Measurements from ENCODE around the gene IARS2. TPM values are rescaled to one million over a fixed set of nuclear protein-coding genes. Genes with fewer than 3 reads are reported as not detected.
A peak's percentile ranks its signal among the peaks of the same experiment; 100 is the strongest.

The IARS2 gene
- total RNA-seq = 10 to 100 TPM; 37.2 to 52.0 (median 43.0) TPM
- 10 to 100 TPM; 35.3 to 52.9 TPM for polyA plus RNA-seq
- long read RNA-seq, donor 1, transcript IARS2-201 (23 exons, 3,560 nt) = major isoform, 46 of 71 reads
- long read RNA-seq, donor 1, partial matches to known transcripts = 24 of 71 reads
- long read RNA-seq, donor 1, other reads (novel, unspliced or antisense) = 1 of 71 reads
- long read RNA-seq, donor 2, transcript IARS2-201 (23 exons, 3,560 nt) = major isoform, 27 of 58 reads
- long read RNA-seq, donor 2, partial matches to known transcripts = 31 of 58 reads
- long read RNA-seq, donor 2, other reads (novel, unspliced or antisense) = 0 of 58 reads
- long read RNA-seq, donor 3, transcript IARS2-201 (23 exons, 3,560 nt) = major isoform, 98 of 104 reads
- long read RNA-seq, donor 3, partial matches to known transcripts = 3 of 104 reads
- long read RNA-seq, donor 3, other reads (novel, unspliced or antisense) = 3 of 104 reads

DNA sequence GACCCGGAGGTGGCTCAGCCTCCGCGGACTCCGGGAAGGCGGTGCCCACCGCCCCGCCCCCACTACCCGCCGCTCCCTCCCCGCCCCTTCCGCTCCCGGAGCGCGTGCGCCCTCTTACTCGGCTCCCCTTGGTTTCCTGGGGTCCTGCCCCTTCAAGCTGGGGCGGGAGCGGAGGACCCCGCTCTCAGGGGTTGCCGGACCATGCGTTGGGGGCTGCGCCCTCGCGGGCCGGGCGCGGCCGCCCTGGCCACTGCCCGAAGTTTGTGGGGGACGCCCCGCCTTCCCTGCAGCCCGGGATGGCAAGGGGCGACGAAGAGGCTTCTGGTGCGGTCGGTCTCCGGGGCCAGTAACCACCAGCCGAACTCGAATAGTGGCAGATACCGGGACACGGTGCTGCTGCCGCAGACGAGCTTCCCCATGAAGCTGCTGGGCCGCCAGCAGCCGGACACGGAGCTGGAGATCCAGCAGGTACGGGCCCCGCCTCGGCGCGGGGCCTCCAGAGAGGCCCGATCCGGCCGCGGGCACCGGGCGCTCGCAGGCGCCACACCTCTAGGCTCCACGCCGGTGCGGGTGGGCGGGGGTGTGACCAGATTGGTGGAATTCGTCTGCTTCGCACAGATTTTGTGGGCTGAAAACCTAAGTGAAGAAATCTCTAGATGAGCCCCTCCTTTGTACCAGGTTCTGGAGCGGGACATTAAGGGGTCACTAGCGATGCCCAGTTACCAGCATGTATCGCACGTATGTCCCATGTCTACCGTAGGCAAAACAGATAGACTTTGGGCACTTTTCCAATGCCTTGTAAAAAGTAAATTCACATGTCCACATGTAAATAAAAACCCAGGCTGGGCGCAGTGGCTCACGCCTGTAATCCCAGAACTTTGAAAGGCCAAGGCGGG lies at the start of gene IARS2:
TSS of gene IARS2 (plus strand) at position 117 of the 896 bp plus-strand sequence. CDS start at position 202, 85 bp downstream.
- Histone ChIP-seq H3K4me1 (ENCODE audit: insufficient read depth) (peaks cover 6% of the 10 kb centered on the region), H3K4me3 (peak within 1 kb of the TSS; percentile 95), H3K27ac (peak within 1 kb of the TSS; percentile 59 to 84), H3K9me3 (no peaks in the 10 kb centered on the region), H3K27me3 (no peaks in the 10 kb centered on the region), H3K36me3 (no peaks in the 10 kb centered on the region)
- TF ChIP-seq, protein P1, sequence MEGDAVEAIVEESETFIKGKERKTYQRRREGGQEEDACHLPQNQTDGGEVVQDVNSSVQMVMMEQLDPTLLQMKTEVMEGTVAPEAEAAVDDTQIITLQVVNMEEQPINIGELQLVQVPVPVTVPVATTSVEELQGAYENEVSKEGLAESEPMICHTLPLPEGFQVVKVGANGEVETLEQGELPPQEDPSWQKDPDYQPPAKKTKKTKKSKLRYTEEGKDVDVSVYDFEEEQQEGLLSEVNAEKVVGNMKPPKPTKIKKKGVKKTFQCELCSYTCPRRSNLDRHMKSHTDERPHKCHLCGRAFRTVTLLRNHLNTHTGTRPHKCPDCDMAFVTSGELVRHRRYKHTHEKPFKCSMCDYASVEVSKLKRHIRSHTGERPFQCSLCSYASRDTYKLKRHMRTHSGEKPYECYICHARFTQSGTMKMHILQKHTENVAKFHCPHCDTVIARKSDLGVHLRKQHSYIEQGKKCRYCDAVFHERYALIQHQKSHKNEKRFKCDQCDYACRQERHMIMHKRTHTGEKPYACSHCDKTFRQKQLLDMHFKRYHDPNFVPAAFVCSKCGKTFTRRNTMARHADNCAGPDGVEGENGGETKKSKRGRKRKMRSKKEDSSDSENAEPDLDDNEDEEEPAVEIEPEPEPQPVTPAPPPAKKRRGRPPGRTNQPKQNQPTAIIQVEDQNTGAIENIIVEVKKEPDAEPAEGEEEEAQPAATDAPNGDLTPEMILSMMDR (IDR thresholded peaks at IDR 0.05) = no peak
- no peak for TF ChIP-seq POLR2A (IDR thresholded peaks at IDR 0.05)
- no peak for TF ChIP-seq EP300 (IDR thresholded peaks at IDR 0.05)
- whole genome bisulfite sequencing, 3 donors = 1 to 4% (median 2%) methylated on average over 33 to 73 of the region's 73 CpGs
- intact Hi-C loops (cut with DNase I) = no loop called here
- DNase-seq = peak; percentile 88 to 93 (median 91)

DNA sequence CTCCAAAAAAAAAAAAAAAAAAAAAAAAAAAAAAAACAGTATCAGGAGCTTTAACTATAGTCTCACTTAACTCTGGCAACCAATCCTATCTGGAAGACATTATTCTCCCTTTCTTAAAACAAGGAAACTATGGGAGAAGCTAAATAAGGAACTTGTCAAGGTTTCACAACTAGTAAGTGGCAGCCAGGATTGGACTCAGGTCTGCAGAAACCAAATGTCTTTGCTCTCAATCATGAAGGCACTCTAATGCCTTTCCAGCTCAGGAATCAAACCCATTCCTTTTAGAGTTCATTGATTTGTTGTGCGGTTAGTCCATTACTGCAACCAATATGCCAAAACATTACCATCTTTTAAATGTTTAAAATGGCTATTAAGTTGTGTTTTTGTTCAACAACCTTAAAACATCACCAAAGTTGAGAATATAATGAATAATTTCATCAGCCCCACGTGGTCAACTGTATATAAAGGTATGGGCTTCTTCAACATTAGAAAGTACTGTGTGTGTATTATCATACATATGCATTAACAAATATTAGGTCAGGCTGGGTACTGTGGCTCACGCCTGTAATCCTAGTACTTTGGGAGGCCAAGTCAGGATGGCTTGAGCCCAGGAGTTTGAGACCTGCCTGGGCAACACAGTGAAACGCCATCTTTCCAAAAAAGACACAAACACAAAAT lies 49.1 kb upstream of the IARS2 start:
- Histone ChIP-seq H3K27me3 (no peaks in the 10 kb centered on the region), H3K4me3 (peak overlapping the region; percentile 81), H3K27ac (no peak overlapping the region), H3K9me3 (no peaks in the 10 kb centered on the region), H3K36me3 (no peaks in the 10 kb centered on the region), H3K4me1 (ENCODE audit: insufficient read depth) (peaks cover 1% of the 10 kb centered on the region)
- intact Hi-C loops (cut with DNase I) = loop anchor here in 1 of 4 donors (10.0 kb wide), 1 partner anchor 210 kb away; no protein-coding TSS in a partner anchor
- 67 to 72% (median 69%) methylated on average over 4 of the region's 4 CpGs for WGBS, 3 donors
- no peak for TF ChIP-seq EP300 (IDR thresholded peaks at IDR 0.05)
- DNase-seq = no peak

DNA sequence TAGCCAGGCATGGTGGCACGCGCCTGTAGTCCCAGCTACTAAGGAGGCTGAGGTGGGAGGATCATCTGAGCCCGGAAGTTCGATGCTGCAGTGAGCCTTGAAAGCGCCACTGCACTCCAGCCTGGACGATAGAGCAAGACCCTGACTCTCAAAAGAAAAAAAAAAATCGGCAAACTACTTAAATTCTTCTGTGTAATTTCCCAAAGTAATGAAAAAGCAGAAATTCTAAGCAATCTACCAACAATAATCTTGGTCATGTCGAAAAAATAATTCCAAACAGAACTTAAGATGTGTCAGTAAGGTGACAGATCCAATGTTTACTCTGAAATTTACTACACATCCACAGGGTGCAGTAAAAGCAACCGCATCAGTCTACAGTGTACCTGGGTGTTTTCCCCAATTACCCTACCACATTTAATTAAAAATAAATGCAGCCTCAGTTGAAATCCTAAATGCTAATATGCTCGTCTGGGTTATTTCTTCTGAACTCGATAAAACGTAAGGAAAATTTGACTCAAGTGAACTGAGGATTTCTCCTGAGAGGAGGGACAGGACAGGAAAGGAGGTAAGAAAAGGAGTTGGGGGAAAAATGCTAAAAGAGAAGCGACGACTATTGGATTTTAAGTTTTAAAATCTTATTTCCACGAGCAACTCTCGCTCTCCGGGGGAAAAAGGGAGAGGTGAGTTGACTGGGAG lies 48.4 kb upstream of the IARS2 start:
- Histone ChIP-seq H3K9me3 (no peaks in the 10 kb centered on the region), H3K27me3 (no peaks in the 10 kb centered on the region), H3K27ac (peak overlapping the region; percentile 56 to 76), H3K4me3 (peak overlapping the region; percentile 81), H3K4me1 (ENCODE audit: insufficient read depth) (peaks cover 1% of the 10 kb centered on the region), H3K36me3 (no peaks in the 10 kb centered on the region)
- no peak for DNase-seq
- TF ChIP-seq, protein P1 (IDR thresholded peaks at IDR 0.05) = no peak
- TF ChIP-seq EP300 (IDR thresholded peaks at IDR 0.05) (no peak), POLR2A (IDR thresholded peaks at IDR 0.05) (no peak)
- WGBS, 3 donors = 19 to 24% (median 20%) methylated on average over 17 of the region's 17 CpGs
- intact Hi-C loops (cut with DNase I) = loop anchor here in 1 of 4 donors (10.0 kb wide), 1 partner anchor 211 kb away; no protein-coding TSS in a partner anchor

DNA sequence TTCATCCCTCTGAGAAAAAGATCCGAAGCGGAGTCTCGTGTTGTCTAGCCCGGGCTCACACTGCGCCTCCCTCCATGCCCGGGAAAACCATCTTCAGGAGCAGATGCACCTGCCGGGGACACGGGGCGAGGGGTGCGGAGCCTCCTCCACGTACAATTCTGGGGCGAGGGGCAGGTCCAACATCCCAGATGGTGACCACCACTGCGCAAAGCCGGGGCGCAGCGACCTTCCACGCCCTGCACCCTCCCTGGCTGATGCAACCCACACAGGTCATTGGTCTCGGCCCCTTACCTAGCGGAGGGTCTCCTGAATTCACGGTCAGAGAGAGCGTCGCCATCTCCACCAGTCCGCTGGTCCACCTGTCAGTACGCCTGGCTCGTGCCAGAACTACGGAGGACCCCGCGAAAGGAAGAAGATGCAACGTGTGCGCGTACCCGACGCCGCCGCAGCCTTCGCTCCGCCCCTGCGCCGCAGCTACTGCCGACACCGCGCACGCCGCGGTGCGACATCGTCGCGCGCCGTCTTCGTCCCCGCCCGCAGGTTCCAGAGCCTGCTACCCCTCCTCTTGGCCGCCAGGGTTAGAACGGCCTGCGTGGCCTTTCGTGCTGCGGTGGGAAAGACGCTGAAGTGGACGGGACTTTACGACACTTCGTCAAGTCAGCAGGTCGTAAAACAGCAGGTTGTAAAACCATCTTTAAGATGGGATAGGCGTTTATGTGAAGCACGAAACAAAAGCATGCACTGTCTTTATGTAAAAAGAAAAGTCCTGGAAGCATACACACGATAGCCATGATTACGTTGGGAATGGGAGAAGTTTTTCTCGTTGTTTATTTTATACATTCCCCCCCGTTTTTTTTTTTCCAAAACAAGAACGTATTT lies 47.6 kb upstream of the IARS2 start, which contains the start of gene EPRS1:
TSS of gene EPRS1 (minus strand) at position 454 of the 879 bp plus-strand sequence. CDS start at position 337, 117 bp downstream.
- TF ChIP-seq EP300 (IDR thresholded peaks at IDR 0.05) (no peak), POLR2A (IDR thresholded peaks at IDR 0.05) (peak; percentile 21)
- TF ChIP-seq, protein P1 (IDR thresholded peaks at IDR 0.05) = peak; percentile 72 to 82 (median 80)
- whole genome bisulfite sequencing, 3 donors = 0 to 1% (median 1%) methylated on average over 60 to 71 of the region's 71 CpGs
- Histone ChIP-seq H3K36me3 (no peaks in the 10 kb centered on the region), H3K27ac (peak within 1 kb of the TSS; percentile 56 to 76), H3K9me3 (no peaks in the 10 kb centered on the region), H3K27me3 (no peaks in the 10 kb centered on the region), H3K4me3 (peak within 1 kb of the TSS; percentile 81), H3K4me1 (ENCODE audit: insufficient read depth) (peaks cover 1% of the 10 kb centered on the region)
- DNase-seq = peak; percentile 85 to 92 (median 89)
- intact Hi-C loops (cut with DNase I) = loop anchor here in 1 of 4 donors (10.0 kb wide), 1 partner anchor 211 kb away; no protein-coding TSS in a partner anchor
